HepG2 (cell line): Measurements from ENCODE around the gene TXNIP. TPM values are rescaled to one million over a fixed set of nuclear protein-coding genes. Genes with fewer than 3 reads are reported as not detected.

ENCODE experiments used
- BCL3 ChIP-seq: sonication (generic); formaldehyde crosslinking; IDR thresholded peaks from 2 replicates; pipeline ENCODE4 v1.5.1; 2020; ENCODE audit warnings: mild to moderate bottlenecking, missing genetic modification reagents, moderate library complexity
- CTCF ChIP-seq: sonication (generic); formaldehyde crosslinking; IDR thresholded peaks from 2 replicates; pipeline ENCODE4 v1.5.0; 2020; ENCODE audit warnings: mild to moderate bottlenecking, missing genetic modification reagents, moderate library complexity
- DDIT3 ChIP-seq: sonication (generic); formaldehyde crosslinking; IDR thresholded peaks from 2 replicates; pipeline ENCODE4 v1.4.0; 2020; ENCODE audit warnings: mild to moderate bottlenecking, missing genetic modification reagents
- FOXK1 ChIP-seq: sonication (generic); formaldehyde crosslinking; IDR thresholded peaks from 2 replicates; pipeline ENCODE4 v1.4.0; 2020; ENCODE audit warnings: low read depth, missing genetic modification reagents, borderline replicate concordance
- GLMP ChIP-seq: sonication (generic); formaldehyde crosslinking; IDR thresholded peaks from 2 replicates; pipeline ENCODE4 v1.9.0; 2021; ENCODE audit warnings: missing genetic modification reagents, mild to moderate bottlenecking, borderline replicate concordance
- HDAC6 ChIP-seq: fragments of 200-600 bp; sonication (generic); IDR thresholded peaks from 2 replicates; pipeline ENCODE4 v1.7.0; 2017; ENCODE audit warnings: mild to moderate bottlenecking, antibody characterized with exemption, low read length, low read depth
- KDM3A ChIP-seq: IDR thresholded peaks from 2 replicates; pipeline ENCODE4 v1.6.1; 2018; ENCODE audit warnings: low read depth, missing compliant biosample characterization
- MBD4 ChIP-seq: IDR thresholded peaks from 2 replicates; pipeline ENCODE4 v1.6.1; 2012; ENCODE audit warnings: low read length, inconsistent platforms, borderline replicate concordance
- SOX5 ChIP-seq: IDR thresholded peaks from 2 replicates; pipeline ENCODE4 v1.6.1; 2016; ENCODE audit warnings: borderline replicate concordance
- ZBTB2 ChIP-seq: sonication (generic); formaldehyde crosslinking; IDR thresholded peaks from 2 replicates; pipeline ENCODE4 v1.8.0; 2022; ENCODE audit warnings: low read depth, missing genetic modification reagents
- ZNF530 ChIP-seq: sonication (generic); formaldehyde crosslinking; IDR thresholded peaks from 2 replicates; pipeline ENCODE4 v1.5.0; 2020; ENCODE audit warnings: low read depth, mild to moderate bottlenecking, missing genetic modification reagents
- ZNF883 ChIP-seq: sonication (generic); formaldehyde crosslinking; IDR thresholded peaks from 2 replicates; pipeline ENCODE4 v1.5.1; 2020; ENCODE audit warnings: mild to moderate bottlenecking, missing genetic modification reagents; ENCODE audit errors: not compliant biosample characterization
- ZSCAN12 ChIP-seq: sonication (generic); formaldehyde crosslinking; IDR thresholded peaks from 2 replicates; pipeline ENCODE4 v1.9.0; 2021; ENCODE audit warnings: mild to moderate bottlenecking, missing genetic modification reagents
- polyA plus RNA-seq, 8 experiments: library from polyadenylated mRNA; depleted of rRNA in 3 of 8; stranded (reverse) in 7 of 8; unstranded in 1 of 8; fragments of >200 nt; fragmentation: Illumina TruSeq in 4 of 8; extraction: Trizol in 4 of 8; gene quantifications; 2 replicates each; pipeline versions ENCODE4 v1.2.1 to v1.2.3, GENCODE V29; 2011 to 2016; ENCODE audit warnings: low read depth in 4 of 8, missing spikeins in 1 of 8, mixed read lengths in 1 of 8; ENCODE audit not compliant: insufficient read depth in 1 of 8
- total RNA-seq, 5 experiments: library from RNA; depleted of rRNA; stranded (reverse); fragments of >200 nt; fragmentation: Illumina TruSeq; extraction: Trizol; gene quantifications; 2 replicates each; pipeline ENCODE4 v1.2.3, GENCODE V29; 2016; ENCODE audit warnings: low read depth in 1 of 5
- TF ChIP-seq, protein P1 (sequence below): sonication (generic); formaldehyde crosslinking; IDR thresholded peaks from 2 replicates; pipeline ENCODE4 v1.4.0; 2020; ENCODE audit warnings: missing genetic modification reagents
- TF ChIP-seq, protein P2 (sequence below): conservative IDR thresholded peaks from 2 replicates; pipeline ENCODE4 v1.6.1; 2018; ENCODE audit warnings: missing genetic modification reagents

TXNIP gene
- total and polyA plus RNA-seq, 2 of the 13 experiments (the other 11 are each of a cell fraction or from before 2014, with no cell fraction given) = 24.4 to 237 TPM

GRCh38 chr1:145996433-145997015 lies at the start of gene TXNIP (continued):
- TF ChIP-seq HDAC6 (no peak), FOXK1 (CRISPR knock-in tag) (peak; percentile 100), ZNF883 (peak; percentile 89), ZSCAN12 (CRISPR knock-in tag) (0 out of 2 replicates have a peak, but pooled peaks have one; percentile 65), CTCF (CRISPR knock-in tag) (peak; percentile 14; the same call in 1 of the 2 replicates), ZNF530 (CRISPR knock-in tag) (no peak), GLMP (CRISPR knock-in tag) (no peak), MBD4 (no peak; the same call in 1 of the 2 replicates), DDIT3 (CRISPR knock-in tag) (no peak), KDM3A (CRISPR knock-in tag) (peak; percentile 96; the same call in 1 of the 2 replicates), BCL3 (peak; percentile 41; the same call in 1 of the 2 replicates), SOX5 (CRISPR knock-in tag) (peak; percentile 75; the same call in 1 of the 2 replicates), ZBTB2 (no peak; the same call in 1 of the 2 replicates)
- TF ChIP-seq, protein P1, sequence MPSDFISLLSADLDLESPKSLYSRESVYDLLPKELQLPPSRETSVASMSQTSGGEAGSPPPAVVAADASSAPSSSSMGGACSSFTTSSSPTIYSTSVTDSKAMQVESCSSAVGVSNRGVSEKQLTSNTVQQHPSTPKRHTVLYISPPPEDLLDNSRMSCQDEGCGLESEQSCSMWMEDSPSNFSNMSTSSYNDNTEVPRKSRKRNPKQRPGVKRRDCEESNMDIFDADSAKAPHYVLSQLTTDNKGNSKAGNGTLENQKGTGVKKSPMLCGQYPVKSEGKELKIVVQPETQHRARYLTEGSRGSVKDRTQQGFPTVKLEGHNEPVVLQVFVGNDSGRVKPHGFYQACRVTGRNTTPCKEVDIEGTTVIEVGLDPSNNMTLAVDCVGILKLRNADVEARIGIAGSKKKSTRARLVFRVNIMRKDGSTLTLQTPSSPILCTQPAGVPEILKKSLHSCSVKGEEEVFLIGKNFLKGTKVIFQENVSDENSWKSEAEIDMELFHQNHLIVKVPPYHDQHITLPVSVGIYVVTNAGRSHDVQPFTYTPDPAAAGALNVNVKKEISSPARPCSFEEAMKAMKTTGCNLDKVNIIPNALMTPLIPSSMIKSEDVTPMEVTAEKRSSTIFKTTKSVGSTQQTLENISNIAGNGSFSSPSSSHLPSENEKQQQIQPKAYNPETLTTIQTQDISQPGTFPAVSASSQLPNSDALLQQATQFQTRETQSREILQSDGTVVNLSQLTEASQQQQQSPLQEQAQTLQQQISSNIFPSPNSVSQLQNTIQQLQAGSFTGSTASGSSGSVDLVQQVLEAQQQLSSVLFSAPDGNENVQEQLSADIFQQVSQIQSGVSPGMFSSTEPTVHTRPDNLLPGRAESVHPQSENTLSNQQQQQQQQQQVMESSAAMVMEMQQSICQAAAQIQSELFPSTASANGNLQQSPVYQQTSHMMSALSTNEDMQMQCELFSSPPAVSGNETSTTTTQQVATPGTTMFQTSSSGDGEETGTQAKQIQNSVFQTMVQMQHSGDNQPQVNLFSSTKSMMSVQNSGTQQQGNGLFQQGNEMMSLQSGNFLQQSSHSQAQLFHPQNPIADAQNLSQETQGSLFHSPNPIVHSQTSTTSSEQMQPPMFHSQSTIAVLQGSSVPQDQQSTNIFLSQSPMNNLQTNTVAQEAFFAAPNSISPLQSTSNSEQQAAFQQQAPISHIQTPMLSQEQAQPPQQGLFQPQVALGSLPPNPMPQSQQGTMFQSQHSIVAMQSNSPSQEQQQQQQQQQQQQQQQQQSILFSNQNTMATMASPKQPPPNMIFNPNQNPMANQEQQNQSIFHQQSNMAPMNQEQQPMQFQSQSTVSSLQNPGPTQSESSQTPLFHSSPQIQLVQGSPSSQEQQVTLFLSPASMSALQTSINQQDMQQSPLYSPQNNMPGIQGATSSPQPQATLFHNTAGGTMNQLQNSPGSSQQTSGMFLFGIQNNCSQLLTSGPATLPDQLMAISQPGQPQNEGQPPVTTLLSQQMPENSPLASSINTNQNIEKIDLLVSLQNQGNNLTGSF = no peak
- TF ChIP-seq, protein P2, sequence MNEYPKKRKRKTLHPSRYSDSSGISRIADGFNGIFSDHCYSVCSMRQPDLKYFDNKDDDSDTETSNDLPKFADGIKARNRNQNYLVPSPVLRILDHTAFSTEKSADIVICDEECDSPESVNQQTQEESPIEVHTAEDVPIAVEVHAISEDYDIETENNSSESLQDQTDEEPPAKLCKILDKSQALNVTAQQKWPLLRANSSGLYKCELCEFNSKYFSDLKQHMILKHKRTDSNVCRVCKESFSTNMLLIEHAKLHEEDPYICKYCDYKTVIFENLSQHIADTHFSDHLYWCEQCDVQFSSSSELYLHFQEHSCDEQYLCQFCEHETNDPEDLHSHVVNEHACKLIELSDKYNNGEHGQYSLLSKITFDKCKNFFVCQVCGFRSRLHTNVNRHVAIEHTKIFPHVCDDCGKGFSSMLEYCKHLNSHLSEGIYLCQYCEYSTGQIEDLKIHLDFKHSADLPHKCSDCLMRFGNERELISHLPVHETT (CRISPR knock-in tag) = 0 out of 2 replicates have a peak, but pooled peaks have one; percentile 47
